Kidney epithelial cell (primary cell): ENCODE data around the gene KLC4. TPM values are rescaled to one million over a fixed set of nuclear protein-coding genes. Genes with fewer than 3 reads are reported as not detected.

ENCODE experiments used
- DNase-seq: peaks from one replicate; pipeline ENCODE4 v3.0.0-alpha.2; 2010; ENCODE audit warnings: low read depth
- H3K27me3 ChIP-seq: 2 replicates; pipeline ENCODE4 v1.6.0; 2011; ENCODE audit warnings: low read length; ENCODE audit not compliant: control insufficient read depth, insufficient read depth
- H3K36me3 ChIP-seq: 2 replicates; pipeline ENCODE4 v1.5.1; 2011; ENCODE audit warnings: low read length; ENCODE audit not compliant: control insufficient read depth, insufficient read depth
- H3K4me3 ChIP-seq: 2 replicates; pipeline ENCODE4 v1.5.1; 2011; ENCODE audit warnings: low read depth, mild to moderate bottlenecking, control low read depth, low read length
- CTCF ChIP-seq: IDR thresholded peaks from 2 replicates; pipeline ENCODE4 v1.5.1; 2011; ENCODE audit warnings: mild to moderate bottlenecking, moderate library complexity, low read length, control low read depth, inconsistent platforms; ENCODE audit not compliant: insufficient read depth, poor library complexity, severe bottlenecking
- total RNA-seq: library from RNA; depleted of rRNA; stranded (reverse); fragments of >200 nt; gene quantifications from 2 replicates; pipeline ENCODE4 v1.2.3, GENCODE V29; 2015

KLC4 gene
- total RNA-seq, 1 donor from 2014 or later: 21.6 TPM

DNA sequence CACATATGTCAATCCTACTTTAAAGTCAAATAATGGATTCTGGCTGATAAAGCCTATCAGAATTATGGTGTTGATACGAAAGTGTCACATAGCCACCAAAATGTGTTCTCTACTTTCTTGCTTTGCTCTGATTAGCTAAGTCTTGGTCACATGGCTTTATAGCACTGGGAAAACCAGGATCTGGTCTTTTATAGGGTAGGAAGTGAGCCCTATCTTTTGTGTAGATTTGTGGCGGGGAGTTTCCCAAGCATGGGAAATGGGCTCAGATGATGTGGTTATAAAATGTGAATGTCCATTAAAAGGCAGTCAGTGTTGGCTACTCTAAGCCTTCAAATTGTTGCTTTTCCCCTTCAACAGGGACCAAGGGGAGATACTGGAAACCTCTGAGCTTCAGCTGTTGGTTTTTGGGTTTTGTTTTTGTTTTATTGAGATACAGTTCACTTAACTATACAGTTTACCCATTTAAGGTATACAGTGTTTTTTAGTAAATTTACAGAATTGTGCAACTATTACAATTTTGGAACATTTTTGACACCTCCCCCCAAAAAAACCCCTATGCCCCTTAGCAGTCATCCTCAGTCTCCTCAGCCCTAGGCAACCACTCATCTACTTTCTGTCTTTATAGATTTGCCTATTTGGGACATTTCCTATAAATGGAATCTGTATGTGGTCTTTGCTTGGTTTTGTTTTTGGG lies 25.8 kb upstream of the KLC4 start:
- TF ChIP-seq CTCF: no peak
- H3K4me3 ChIP-seq: no peak overlapping the region

GRCh38 chr6:43034190-43034525 lies 25.3 kb upstream of the KLC4 start:
- DNase-seq: no peak
- no peak overlapping the region for H3K4me3 ChIP-seq
- H3K27me3 ChIP-seq: no peaks in the 10 kb centered on the region
- no peak for TF ChIP-seq CTCF
- peaks cover 13% of the 10 kb centered on the region for H3K36me3 ChIP-seq

More for the DNA sequence above, 25.8 kb upstream of the KLC4 start:
- no peak for DNase-seq
- Histone ChIP-seq H3K27me3 (no peaks in the 10 kb centered on the region), H3K36me3 (peaks cover 10% of the 10 kb centered on the region)

DNA sequence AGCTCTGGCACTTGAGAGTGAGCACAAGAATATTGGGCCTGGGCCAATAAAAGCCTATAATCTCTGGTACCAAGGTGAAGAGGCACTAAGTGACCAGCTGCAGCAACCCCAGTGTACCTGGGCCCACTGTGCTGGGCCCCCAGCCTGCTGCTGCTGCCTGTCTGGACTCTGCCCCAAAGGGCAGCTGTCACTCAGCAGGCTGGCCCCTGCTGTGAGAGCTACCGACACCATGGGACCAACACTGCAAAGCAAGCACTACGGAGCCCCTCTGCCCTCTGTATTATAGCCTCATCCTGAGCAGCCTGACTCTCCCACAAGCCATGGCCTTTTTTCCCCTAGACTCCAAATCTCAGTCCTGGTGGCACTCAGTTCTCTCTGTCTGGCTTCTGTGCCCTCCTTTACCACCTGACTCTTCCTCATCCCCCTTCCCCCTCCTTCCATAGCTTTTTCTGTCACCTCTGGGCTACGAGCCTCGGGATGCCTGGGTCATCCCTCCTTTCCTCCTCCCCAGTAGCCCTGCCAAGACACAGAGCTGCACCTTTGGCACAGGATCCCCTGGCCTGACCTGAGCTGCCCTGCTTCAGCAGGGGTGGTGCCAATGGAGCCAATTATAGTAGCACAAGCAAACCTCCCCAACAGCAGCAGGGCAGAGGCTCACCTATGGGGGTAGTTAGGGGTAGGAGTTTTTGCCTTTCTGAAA lies 23.8 kb upstream of the KLC4 start:
- TF ChIP-seq CTCF: no peak
- no peaks in the 10 kb centered on the region for H3K27me3 ChIP-seq
- H3K4me3 ChIP-seq: no peak overlapping the region
- peaks cover 7% of the 10 kb centered on the region for H3K36me3 ChIP-seq
- DNase-seq: no peak

GRCh38 chr6:43036712-43037111 lies 22.7 kb upstream of the KLC4 start:
- Histone ChIP-seq H3K27me3 (no peaks in the 10 kb centered on the region), H3K4me3 (no peak overlapping the region), H3K36me3 (peaks cover 7% of the 10 kb centered on the region)
- no peak for DNase-seq
- TF ChIP-seq CTCF: no peak

DNA sequence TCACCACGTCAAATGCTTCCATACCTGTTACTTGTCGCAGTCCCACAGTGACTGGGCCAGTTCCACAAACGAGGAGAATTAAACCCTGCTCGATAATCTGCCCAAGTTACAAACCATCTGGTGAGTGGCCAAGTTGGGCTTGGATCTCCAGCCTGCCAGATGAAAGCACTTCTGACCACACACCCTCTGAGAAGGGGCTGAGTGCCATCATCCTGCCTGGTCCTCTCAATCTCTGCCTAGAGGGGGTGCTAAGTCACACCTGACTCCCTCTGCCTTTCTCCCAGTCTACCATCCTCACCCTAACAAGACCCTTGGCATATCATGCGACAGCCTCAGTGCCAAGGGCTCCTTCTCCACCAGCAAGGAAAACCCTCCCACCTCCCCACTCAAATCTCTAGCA lies 22.2 kb upstream of the KLC4 start:
- no peaks in the 10 kb centered on the region for H3K27me3 ChIP-seq
- H3K4me3 ChIP-seq: no peak overlapping the region
- H3K36me3 ChIP-seq: peaks cover 7% of the 10 kb centered on the region
- no peak for TF ChIP-seq CTCF
- no peak for DNase-seq

- DNase-seq: no peak
- Histone ChIP-seq H3K27me3 (no peaks in the 10 kb centered on the region), H3K4me3 (no peak overlapping the region), H3K36me3 (peaks cover 7% of the 10 kb centered on the region)
- TF ChIP-seq CTCF: no peak
These were observed 21.7 kb upstream of the KLC4 start for GRCh38 chr6:43037706-43038105.
